HL-60 (cell line): Measurements from ENCODE around the gene MGST2.

Experiments used
- DNase-seq, 2 experiments: peaks; one replicate each; pipeline ENCODE4 v3.0.0-alpha.2; 2010 to 2020; ENCODE audit warnings: low read depth in 1 of 2, low spot score in 1 of 2
- H3K27ac ChIP-seq: fragments of 250-450 bp; sonication (Bioruptor Pico); replicated peaks from 2 replicates; pipeline ENCODE4 v1.5.1; 2020; ENCODE audit warnings: mild to moderate bottlenecking, moderate library complexity
- H3K27me3 ChIP-seq: fragments of 250-450 bp; sonication (Bioruptor Pico); 2 replicates; pipeline ENCODE4 v1.5.1; 2021; ENCODE audit warnings: mild to moderate bottlenecking, moderate library complexity; ENCODE audit not compliant: insufficient read depth, poor library complexity, severe bottlenecking
- H3K4me3 ChIP-seq: replicated peaks from 2 replicates; pipeline ENCODE4 v1.5.1; 2011; ENCODE audit warnings: mild to moderate bottlenecking, control low read depth, low read length; ENCODE audit not compliant: insufficient read depth
- GABPA ChIP-seq: IDR thresholded peaks from 2 replicates; pipeline ENCODE4 v1.6.1; 2012; ENCODE audit warnings: low read depth
- POLR2AphosphoS5 ChIP-seq: IDR thresholded peaks from 2 replicates; pipeline ENCODE4 v1.6.1; 2012; ENCODE audit warnings: low read depth
- SPI1 ChIP-seq: IDR thresholded peaks from 2 replicates; pipeline ENCODE4 v1.6.1; 2012; ENCODE audit warnings: low read depth, mild to moderate bottlenecking, borderline replicate concordance
- TF ChIP-seq, protein P1 (sequence below): IDR thresholded peaks from one replicate; pipeline ENCODE4 v1.5.1; 2011; ENCODE audit warnings: low read length, control low read depth, inconsistent platforms; ENCODE audit not compliant: insufficient read depth
- TF ChIP-seq, protein P2 (sequence below): IDR thresholded peaks from 2 replicates; pipeline ENCODE4 v1.6.1; 2012; ENCODE audit warnings: low read depth; ENCODE audit not compliant: insufficient replicate concordance

MGST2 gene

DNA sequence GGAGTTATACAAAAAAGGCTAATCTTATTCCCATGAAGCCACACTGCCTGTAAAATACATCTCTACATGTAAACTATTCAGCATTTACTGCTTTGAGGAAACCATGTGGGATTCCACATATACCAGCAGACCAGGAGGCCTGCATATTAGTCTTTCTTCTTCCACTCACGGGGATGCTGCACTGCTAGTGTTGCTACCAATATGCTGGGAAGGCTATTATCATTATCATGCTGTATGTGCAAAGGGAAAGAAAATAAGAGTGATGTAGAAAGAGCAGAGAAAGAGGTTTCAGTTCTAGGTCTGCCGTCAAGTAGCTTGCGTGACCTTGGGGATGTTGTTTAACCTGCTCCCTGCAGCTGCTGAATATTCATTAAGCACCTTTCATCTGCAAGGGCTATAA lies 61.0 kb downstream of the MGST2 start:
- no peaks in the 10 kb centered on the region for H3K27me3 ChIP-seq
- H3K27ac ChIP-seq, result no peak overlapping the region
- DNase-seq, result no peak
- TF ChIP-seq GABPA, result no peak
- TF ChIP-seq SPI1, result no peak
- no peak overlapping the region for H3K4me3 ChIP-seq

DNA sequence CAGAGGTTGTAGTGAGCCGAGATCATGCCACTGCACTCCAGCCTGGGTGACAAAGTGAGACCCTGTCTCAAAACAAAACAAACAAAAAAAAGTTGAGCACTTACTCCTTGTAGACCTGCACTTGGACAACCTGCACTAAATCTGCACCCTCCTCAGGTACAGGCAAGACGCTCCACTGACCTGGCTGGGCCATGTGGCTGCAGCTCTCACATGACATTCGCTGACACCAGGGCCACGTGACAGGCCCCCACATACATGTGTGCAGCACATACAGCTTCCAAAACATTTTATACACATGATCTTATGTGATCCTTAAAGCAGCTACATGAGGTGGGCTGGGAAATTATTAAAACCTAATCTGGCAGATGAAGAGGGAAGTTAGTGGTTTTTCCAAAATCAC lies 62.5 kb downstream of the MGST2 start:
- Histone ChIP-seq H3K27ac (no peak overlapping the region), H3K4me3 (no peak overlapping the region), H3K27me3 (no peaks in the 10 kb centered on the region)
- DNase-seq, result no peak
- TF ChIP-seq, protein P1, sequence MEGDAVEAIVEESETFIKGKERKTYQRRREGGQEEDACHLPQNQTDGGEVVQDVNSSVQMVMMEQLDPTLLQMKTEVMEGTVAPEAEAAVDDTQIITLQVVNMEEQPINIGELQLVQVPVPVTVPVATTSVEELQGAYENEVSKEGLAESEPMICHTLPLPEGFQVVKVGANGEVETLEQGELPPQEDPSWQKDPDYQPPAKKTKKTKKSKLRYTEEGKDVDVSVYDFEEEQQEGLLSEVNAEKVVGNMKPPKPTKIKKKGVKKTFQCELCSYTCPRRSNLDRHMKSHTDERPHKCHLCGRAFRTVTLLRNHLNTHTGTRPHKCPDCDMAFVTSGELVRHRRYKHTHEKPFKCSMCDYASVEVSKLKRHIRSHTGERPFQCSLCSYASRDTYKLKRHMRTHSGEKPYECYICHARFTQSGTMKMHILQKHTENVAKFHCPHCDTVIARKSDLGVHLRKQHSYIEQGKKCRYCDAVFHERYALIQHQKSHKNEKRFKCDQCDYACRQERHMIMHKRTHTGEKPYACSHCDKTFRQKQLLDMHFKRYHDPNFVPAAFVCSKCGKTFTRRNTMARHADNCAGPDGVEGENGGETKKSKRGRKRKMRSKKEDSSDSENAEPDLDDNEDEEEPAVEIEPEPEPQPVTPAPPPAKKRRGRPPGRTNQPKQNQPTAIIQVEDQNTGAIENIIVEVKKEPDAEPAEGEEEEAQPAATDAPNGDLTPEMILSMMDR, result no peak
- no peak for TF ChIP-seq POLR2AphosphoS5
- TF ChIP-seq, protein P2, sequence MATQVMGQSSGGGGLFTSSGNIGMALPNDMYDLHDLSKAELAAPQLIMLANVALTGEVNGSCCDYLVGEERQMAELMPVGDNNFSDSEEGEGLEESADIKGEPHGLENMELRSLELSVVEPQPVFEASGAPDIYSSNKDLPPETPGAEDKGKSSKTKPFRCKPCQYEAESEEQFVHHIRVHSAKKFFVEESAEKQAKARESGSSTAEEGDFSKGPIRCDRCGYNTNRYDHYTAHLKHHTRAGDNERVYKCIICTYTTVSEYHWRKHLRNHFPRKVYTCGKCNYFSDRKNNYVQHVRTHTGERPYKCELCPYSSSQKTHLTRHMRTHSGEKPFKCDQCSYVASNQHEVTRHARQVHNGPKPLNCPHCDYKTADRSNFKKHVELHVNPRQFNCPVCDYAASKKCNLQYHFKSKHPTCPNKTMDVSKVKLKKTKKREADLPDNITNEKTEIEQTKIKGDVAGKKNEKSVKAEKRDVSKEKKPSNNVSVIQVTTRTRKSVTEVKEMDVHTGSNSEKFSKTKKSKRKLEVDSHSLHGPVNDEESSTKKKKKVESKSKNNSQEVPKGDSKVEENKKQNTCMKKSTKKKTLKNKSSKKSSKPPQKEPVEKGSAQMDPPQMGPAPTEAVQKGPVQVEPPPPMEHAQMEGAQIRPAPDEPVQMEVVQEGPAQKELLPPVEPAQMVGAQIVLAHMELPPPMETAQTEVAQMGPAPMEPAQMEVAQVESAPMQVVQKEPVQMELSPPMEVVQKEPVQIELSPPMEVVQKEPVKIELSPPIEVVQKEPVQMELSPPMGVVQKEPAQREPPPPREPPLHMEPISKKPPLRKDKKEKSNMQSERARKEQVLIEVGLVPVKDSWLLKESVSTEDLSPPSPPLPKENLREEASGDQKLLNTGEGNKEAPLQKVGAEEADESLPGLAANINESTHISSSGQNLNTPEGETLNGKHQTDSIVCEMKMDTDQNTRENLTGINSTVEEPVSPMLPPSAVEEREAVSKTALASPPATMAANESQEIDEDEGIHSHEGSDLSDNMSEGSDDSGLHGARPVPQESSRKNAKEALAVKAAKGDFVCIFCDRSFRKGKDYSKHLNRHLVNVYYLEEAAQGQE, result no peak
- TF ChIP-seq GABPA, result no peak
- TF ChIP-seq SPI1, result no peak

DNA sequence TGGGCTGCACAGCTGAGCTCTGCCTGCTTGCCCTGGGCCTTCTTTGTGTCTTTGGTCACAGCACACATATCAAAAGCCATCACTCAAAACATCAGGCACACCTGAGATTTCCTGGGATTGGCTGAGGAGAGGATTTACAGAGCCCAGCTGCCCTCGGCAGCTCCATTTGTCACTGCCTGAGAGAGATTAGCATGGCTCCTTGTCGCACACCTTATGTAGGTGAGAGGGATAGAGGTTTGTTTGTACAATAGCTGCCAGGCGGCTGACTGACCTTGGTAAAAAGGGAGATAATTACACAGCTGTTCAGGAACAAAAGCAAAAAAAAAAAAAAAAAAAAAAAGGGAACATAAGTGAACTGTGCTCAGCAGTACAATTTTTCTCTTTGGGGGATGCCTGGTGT lies 63.2 kb downstream of the MGST2 start:
- no peak for DNase-seq
- Histone ChIP-seq H3K4me3 (no peak overlapping the region), H3K27me3 (no peaks in the 10 kb centered on the region), H3K27ac (no peak overlapping the region)
- TF ChIP-seq, protein P2, result no peak
- TF ChIP-seq POLR2AphosphoS5, result no peak
- TF ChIP-seq, protein P1, result no peak
- no peak for TF ChIP-seq SPI1
- TF ChIP-seq GABPA, result no peak

DNA sequence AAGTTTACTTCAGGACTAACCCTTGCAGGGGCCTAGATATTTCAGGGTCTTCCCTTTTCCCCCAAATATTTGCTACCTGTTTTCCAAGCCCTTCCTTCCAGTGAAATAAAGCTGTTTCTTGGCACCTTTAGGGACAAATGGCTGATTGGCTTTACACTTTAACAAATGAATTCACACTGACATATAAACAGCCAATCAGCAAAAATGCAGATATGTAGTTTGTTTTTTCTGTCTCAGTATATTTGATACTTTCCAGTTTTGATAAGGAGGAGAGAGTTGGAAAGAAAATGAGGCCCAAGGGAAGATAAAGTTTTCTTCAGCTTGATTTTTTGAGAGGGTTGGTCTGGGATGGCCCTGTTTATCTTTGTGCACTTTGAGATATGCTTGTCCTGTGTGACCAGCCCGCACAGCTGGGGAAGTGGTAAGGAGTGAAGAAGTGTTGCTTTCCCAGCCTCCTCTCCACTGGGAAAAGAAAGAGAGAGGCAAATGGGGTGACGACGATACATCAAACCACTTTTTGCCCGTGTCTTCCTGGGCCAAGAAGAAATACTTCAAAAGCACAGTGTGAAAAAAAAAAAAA lies 67.5 kb downstream of the MGST2 start:
- H3K4me3 ChIP-seq, result no peak overlapping the region
- no peaks in the 10 kb centered on the region for H3K27me3 ChIP-seq
- no peak overlapping the region for H3K27ac ChIP-seq
- no peak for DNase-seq
- no peak for TF ChIP-seq GABPA
- TF ChIP-seq, protein P1, result no peak
